ENCODE measurements around the gene MAP3K5. TPM values are rescaled to one million over a fixed set of nuclear protein-coding genes. Genes with fewer than 3 reads are reported as not detected.

Gene MAP3K5
- total RNA-seq, 1 donor from 2014 or later = 25.8 TPM

- DNase-seq (ENCODE audit: low read depth, low spot score) = no peak
Observed at GRCh38 chr6:136524339-136524935, 267.8 kb downstream of the MAP3K5 start.

- DNase-seq (ENCODE audit: low read depth, low spot score) = no peak
Observed at GRCh38 chr6:136523196-136523595, 269.1 kb downstream of the MAP3K5 start.

- DNase-seq (ENCODE audit: low read depth, low spot score) = no peak
Observed at GRCh38 chr6:136522636-136523035, 269.6 kb downstream of the MAP3K5 start.

GRCh38 chr6:136521911-136522310 lies 270.4 kb downstream of the MAP3K5 start:
- no peak for DNase-seq (ENCODE audit: low read depth, low spot score)

- DNase-seq (ENCODE audit: low read depth, low spot score) = no peak
Observed at GRCh38 chr6:136521427-136521826, 270.9 kb downstream of the MAP3K5 start.

GRCh38 chr6:136520517-136520916 lies 271.8 kb downstream of the MAP3K5 start:
- DNase-seq (ENCODE audit: low read depth, low spot score) = no peak

- DNase-seq (ENCODE audit: low read depth, low spot score) = no peak
Observed at GRCh38 chr6:136517582-136517981, 274.7 kb downstream of the MAP3K5 start.

- DNase-seq (ENCODE audit: low read depth, low spot score) = no peak
Observed at GRCh38 chr6:136517002-136517401, 275.3 kb downstream of the MAP3K5 start.

GRCh38 chr6:136514591-136514990 lies 277.7 kb downstream of the MAP3K5 start:
- DNase-seq (ENCODE audit: low read depth, low spot score) = no peak

- DNase-seq (ENCODE audit: low read depth, low spot score) = no peak
Observed at GRCh38 chr6:136511926-136512325, 280.4 kb downstream of the MAP3K5 start.

- no peak for DNase-seq (ENCODE audit: low read depth, low spot score)
Observed at GRCh38 chr6:136511397-136511796, 280.9 kb downstream of the MAP3K5 start.

GRCh38 chr6:136510782-136511181 lies 281.5 kb downstream of the MAP3K5 start:
- no peak for DNase-seq (ENCODE audit: low read depth, low spot score)

- no peak for DNase-seq (ENCODE audit: low read depth, low spot score)
Observed at GRCh38 chr6:136510299-136510698, 282.0 kb downstream of the MAP3K5 start.

- no peak for DNase-seq (ENCODE audit: low read depth, low spot score)
Observed at GRCh38 chr6:136508725-136509392, 283.4 kb downstream of the MAP3K5 start.

Other genes with a start within 250 kb of the MAP3K5 start
- 0.66 and 0.74 TPM in 2 replicates for gene MAP7, start 242.1 kb downstream of the MAP3K5 start, total RNA-seq
- 4.8 and 7.9 TPM in 2 replicates for gene PEX7, start 30.1 kb upstream of the MAP3K5 start, total RNA-seq
- gene SLC35D3, start 129.8 kb upstream of the MAP3K5 start, total RNA-seq = not detected in 2 replicates

Data from pulmonary artery endothelial cell (primary cell).